ENCODE results near the gene MIPEP.

The MIPEP gene

DNA sequence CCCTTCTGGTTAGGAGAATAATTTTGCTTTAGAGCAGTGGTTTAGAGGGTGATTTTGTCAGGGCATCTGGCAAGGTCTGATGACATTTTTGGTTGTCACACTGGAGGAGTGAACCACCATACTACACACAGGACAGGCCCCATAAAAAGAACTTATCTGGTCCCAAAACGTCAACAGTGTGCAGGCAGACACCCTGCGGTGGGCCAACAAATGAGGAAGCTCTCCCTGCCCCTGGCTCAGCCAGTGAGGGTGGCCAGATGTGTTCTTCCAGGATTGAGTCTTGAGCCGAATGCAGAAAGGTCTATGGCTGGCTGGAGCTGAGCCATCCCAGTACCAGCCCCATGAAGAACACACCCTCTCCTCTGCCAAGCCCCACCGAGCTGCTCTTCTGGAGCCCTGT, 149.2 kb downstream of the MIPEP start:
- ATAC-seq (replicated peaks; ENCODE audit: extremely low read depth, poor library complexity, severe bottlenecking), result no peak
- Mint-ChIP-seq H3K27ac (ENCODE audit: low read depth) (no peak overlapping the region), H3K4me3 (no peak overlapping the region), H3K4me1 (peaks cover 9% of the 10 kb centered on the region), H3K36me3 (ENCODE audit: insufficient read depth) (no peaks in the 10 kb centered on the region), H3K9me3 (no peaks in the 10 kb centered on the region), H3K27me3 (no peaks in the 10 kb centered on the region)
- no peak for DNase-seq (ENCODE audit: low spot score in 2 of 2)

DNA sequence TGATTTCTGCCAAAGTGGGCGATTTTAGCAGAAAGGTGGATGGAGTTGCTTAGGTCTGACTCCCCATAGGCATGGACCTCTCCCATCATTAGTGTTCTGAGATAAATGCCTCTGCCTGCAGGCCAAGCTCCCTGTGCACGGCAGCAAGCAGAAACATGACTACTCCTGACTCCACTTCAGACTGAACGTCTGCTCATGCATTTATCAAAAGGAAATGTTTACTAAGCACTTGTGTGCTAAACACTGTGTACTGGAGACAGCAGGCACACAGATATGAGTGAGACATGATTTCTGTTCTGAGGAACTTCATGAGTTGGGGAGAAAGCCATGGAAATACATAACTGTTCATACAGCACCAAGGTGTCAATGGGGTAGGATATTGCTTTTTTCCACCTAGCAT, 149.6 kb downstream of the MIPEP start:
- Mint-ChIP-seq H3K9me3 (no peaks in the 10 kb centered on the region), H3K27me3 (no peaks in the 10 kb centered on the region), H3K4me1 (peaks cover 9% of the 10 kb centered on the region)

DNA sequence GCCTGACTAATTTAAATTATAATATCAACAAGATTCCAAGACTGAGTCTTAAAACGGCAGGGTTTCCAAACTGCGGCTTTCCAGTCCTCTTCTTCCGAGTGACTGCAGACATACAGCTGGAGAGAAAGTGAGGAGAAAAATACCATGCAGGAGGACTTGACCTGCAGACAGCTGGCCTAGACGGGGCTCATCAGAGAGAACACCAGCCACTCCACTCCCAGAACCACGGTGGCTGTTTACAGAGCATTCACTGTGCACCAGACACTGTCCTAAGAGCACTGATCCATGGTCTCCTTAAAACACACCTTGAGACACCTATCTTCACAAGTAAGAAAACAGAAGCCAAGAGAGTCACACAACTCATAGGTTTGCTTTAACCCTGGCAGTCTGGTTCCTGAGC, 152.7 kb downstream of the MIPEP start:
- no peak for ATAC-seq (replicated peaks; ENCODE audit: extremely low read depth, poor library complexity, severe bottlenecking)
- DNase-seq (ENCODE audit: low spot score in 2 of 2), result no peak
- H3K4me3 Mint-ChIP-seq, result no peak overlapping the region
- H3K36me3 Mint-ChIP-seq (ENCODE audit: insufficient read depth), result no peaks in the 10 kb centered on the region
- H3K4me1 Mint-ChIP-seq, result no peaks in the 10 kb centered on the region
- H3K27me3 Mint-ChIP-seq, result no peaks in the 10 kb centered on the region
- no peaks in the 10 kb centered on the region for H3K9me3 Mint-ChIP-seq
- H3K27ac Mint-ChIP-seq (ENCODE audit: low read depth), result no peak overlapping the region

More for the DNA sequence above, 149.6 kb downstream of the MIPEP start:
- no peak overlapping the region for H3K27ac Mint-ChIP-seq (ENCODE audit: low read depth)
- DNase-seq (ENCODE audit: low spot score in 2 of 2) (no peak), ATAC-seq (replicated peaks; ENCODE audit: extremely low read depth, poor library complexity, severe bottlenecking) (no peak)
- H3K36me3 Mint-ChIP-seq (ENCODE audit: insufficient read depth), result no peaks in the 10 kb centered on the region
- H3K4me3 Mint-ChIP-seq, result no peak overlapping the region

DNA sequence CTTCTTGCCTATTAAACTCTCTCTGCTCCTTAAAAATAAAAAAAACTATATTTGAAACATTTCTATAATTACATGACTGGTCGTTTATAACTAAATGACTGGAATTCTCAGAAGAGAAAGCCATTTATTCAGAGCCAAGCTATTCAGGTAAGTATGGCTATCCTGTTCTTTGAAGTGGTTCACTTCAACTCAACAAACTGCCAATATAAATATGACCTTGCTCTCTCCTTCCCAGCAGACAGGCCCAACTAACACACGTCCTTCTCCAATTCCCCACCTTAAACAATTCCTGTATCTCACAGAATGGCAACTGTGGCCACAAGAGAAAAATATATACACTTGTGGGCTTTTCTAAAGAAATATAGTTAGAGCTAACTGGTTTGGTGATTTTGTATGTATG, 153.9 kb downstream of the MIPEP start:
- Mint-ChIP-seq H3K27ac (ENCODE audit: low read depth) (no peak overlapping the region), H3K4me3 (no peak overlapping the region), H3K27me3 (no peaks in the 10 kb centered on the region), H3K9me3 (no peaks in the 10 kb centered on the region), H3K4me1 (no peaks in the 10 kb centered on the region), H3K36me3 (ENCODE audit: insufficient read depth) (peaks cover 2% of the 10 kb centered on the region)
- DNase-seq (ENCODE audit: low spot score in 2 of 2), result no peak
- ATAC-seq (replicated peaks; ENCODE audit: extremely low read depth, poor library complexity, severe bottlenecking), result no peak

DNA sequence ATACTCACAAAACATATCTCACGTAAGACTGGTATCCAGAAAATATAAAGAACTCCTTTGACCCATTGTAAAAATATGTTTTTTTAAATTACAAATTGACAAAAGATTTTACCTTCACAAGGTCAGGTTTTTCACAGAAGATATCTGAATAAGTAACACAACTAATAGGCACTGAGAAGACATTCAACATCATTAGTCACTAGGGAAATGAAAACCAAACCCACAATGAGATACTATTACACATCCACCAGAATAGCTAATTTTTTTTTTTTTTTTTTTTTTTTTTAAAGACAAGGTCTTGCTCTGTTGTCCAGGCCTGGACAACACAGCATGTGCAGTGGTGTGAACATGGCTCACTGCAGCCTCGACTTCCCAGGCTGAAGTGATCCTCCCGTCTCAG, 157.5 kb downstream of the MIPEP start:
- Mint-ChIP-seq H3K27ac (ENCODE audit: low read depth) (no peak overlapping the region), H3K4me3 (no peak overlapping the region), H3K9me3 (no peaks in the 10 kb centered on the region), H3K36me3 (ENCODE audit: insufficient read depth) (peaks cover 8% of the 10 kb centered on the region), H3K4me1 (no peaks in the 10 kb centered on the region), H3K27me3 (no peaks in the 10 kb centered on the region)
- DNase-seq (ENCODE audit: low spot score in 2 of 2) (no peak), ATAC-seq (replicated peaks; ENCODE audit: extremely low read depth, poor library complexity, severe bottlenecking) (no peak)

DNA sequence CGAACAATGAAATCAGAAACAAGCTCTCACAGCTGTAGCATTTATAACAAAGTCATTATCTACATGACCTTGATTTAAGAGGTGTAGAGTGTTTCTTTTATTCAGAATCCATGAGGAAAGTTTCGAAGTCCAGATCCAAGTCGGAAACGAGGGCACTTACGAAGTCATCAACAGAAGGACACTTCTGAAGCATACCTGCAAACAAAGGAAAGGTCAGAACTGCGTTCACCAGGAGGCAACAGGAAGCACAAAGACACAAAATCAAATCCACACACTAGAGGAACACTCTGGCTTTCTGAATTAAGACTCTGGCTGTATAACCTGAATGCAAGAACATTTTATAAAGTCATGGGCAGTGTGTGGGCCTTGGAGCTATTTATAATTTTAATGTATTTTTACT, 158.9 kb downstream of the MIPEP start:
- no peaks in the 10 kb centered on the region for H3K9me3 Mint-ChIP-seq
- H3K27me3 Mint-ChIP-seq, result no peaks in the 10 kb centered on the region
- DNase-seq (ENCODE audit: low spot score in 2 of 2) (no peak), ATAC-seq (replicated peaks; ENCODE audit: extremely low read depth, poor library complexity, severe bottlenecking) (no peak)
- peaks cover 8% of the 10 kb centered on the region for H3K36me3 Mint-ChIP-seq (ENCODE audit: insufficient read depth)
- H3K4me3 Mint-ChIP-seq, result no peak overlapping the region
- H3K27ac Mint-ChIP-seq (ENCODE audit: low read depth), result no peak overlapping the region
- no peaks in the 10 kb centered on the region for H3K4me1 Mint-ChIP-seq

DNA sequence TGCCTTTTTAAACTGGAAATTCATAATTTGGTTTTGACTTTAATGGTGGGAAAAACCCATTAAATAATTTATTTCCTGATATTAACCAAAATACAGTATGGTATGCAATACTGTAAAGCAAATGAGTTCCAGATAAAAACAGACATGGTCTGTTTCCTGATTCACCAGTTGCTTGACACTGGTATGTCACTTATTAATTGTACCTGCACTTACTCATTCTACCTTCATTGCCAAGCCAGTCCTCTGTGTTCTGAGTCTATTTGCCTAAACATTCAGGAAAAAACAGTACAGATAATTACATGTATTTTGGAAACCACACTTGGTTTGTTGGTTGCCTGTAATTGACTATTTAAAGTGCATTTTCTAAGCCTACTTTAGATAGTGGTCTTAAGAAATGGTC, 159.7 kb downstream of the MIPEP start:
- ATAC-seq (replicated peaks; ENCODE audit: extremely low read depth, poor library complexity, severe bottlenecking) (no peak), DNase-seq (ENCODE audit: low spot score in 2 of 2) (no peak)
- no peak overlapping the region for H3K4me3 Mint-ChIP-seq
- no peaks in the 10 kb centered on the region for H3K27me3 Mint-ChIP-seq
- no peaks in the 10 kb centered on the region for H3K9me3 Mint-ChIP-seq
- H3K27ac Mint-ChIP-seq (ENCODE audit: low read depth), result no peak overlapping the region
- H3K4me1 Mint-ChIP-seq, result no peaks in the 10 kb centered on the region
- peaks cover 8% of the 10 kb centered on the region for H3K36me3 Mint-ChIP-seq (ENCODE audit: insufficient read depth)

DNA sequence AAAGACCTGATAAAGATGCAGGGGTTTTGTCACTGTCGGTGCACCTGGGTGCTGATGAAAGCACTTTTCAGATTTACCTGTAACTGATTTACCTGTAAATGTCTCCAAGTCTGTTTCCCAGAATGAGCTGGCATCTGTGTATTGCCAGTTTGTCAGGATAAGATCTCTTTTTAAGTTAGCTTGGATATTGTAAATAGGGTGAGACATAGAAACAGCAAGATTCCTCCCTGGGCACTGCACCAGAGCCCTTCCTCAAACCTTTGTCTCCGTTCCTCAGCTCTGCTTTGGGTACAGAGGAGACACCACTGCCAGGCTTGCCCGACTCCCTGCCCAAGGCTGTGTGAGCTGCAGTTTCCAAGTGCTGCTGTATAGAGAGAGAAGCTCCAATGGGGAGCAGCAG, 160.4 kb downstream of the MIPEP start:
- ATAC-seq (replicated peaks; ENCODE audit: extremely low read depth, poor library complexity, severe bottlenecking), result no peak

DNA sequence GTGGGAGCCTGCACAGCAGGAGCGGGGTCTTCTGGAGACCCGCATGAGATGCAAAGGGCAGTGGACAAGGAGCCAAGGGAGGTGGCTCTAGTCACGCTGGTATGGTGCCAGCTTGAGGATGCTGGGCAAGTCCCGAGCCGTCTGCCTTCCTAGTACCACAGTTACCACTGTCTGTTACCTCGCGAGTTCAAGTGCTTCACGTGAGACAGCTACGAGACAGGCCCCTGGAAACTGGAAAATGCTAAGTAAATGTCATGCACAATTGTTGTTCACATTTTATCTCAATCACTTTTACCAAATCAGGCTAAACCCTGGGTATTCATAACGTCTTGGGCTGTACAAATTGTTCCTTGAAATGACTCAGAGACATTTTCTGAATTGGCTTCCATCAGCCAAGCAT, 163.3 kb downstream of the MIPEP start:
- Mint-ChIP-seq H3K4me1 (no peaks in the 10 kb centered on the region), H3K27me3 (no peaks in the 10 kb centered on the region), H3K4me3 (no peak overlapping the region), H3K27ac (ENCODE audit: low read depth) (no peak overlapping the region), H3K9me3 (no peaks in the 10 kb centered on the region), H3K36me3 (ENCODE audit: insufficient read depth) (peaks cover 6% of the 10 kb centered on the region)
- no peak for ATAC-seq (replicated peaks; ENCODE audit: extremely low read depth, poor library complexity, severe bottlenecking)
- DNase-seq (ENCODE audit: low spot score in 2 of 2), result no peak

More for the DNA sequence above, 160.4 kb downstream of the MIPEP start:
- Mint-ChIP-seq H3K27ac (ENCODE audit: low read depth) (no peak overlapping the region), H3K27me3 (no peaks in the 10 kb centered on the region), H3K4me3 (no peak overlapping the region), H3K36me3 (ENCODE audit: insufficient read depth) (peaks cover 8% of the 10 kb centered on the region), H3K4me1 (no peaks in the 10 kb centered on the region), H3K9me3 (no peaks in the 10 kb centered on the region)
- no peak for DNase-seq (ENCODE audit: low spot score in 2 of 2)

DNA sequence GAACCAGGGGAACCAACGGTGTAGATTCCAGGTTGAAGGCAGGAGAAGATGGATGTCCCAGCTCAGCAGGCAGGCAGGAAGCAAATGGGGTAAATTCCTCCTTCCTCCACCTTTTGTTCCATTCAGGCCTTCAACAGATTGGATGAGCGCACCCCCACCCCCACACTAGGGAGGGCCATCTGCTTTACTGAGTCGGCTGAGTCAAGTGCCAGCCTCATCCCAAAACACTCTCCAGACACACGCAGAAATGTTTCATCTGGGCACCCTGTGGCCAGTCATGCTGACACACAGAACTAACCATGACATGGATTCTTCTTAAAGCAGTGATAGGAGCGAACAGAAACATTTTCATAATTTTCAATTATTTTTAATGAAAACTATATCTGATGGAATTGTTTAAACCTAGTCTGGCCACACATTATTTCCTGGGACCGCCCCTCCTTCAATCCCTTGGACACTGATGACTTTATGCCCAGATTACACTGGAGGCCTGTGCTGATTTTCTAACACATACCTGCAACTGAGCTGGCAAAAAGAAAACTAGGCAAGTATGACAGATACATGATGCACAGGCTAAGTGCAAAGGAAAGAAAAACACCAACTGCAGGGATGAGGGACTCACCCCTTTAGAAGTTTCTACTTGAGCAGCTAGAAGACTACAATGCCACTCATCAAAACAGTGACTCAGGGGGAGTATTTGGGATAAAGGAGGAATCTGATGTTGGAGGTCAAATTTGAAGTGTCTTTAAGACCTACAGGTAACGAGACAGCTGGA, 164.8 kb downstream of the MIPEP start:
- Mint-ChIP-seq H3K4me3 (no peak overlapping the region), H3K36me3 (ENCODE audit: insufficient read depth) (peaks cover 6% of the 10 kb centered on the region), H3K27me3 (no peaks in the 10 kb centered on the region), H3K27ac (ENCODE audit: low read depth) (no peak overlapping the region), H3K9me3 (no peaks in the 10 kb centered on the region), H3K4me1 (no peaks in the 10 kb centered on the region)
- DNase-seq (ENCODE audit: low spot score in 2 of 2) (no peak), ATAC-seq (replicated peaks; ENCODE audit: extremely low read depth, poor library complexity, severe bottlenecking) (no peak)

DNA sequence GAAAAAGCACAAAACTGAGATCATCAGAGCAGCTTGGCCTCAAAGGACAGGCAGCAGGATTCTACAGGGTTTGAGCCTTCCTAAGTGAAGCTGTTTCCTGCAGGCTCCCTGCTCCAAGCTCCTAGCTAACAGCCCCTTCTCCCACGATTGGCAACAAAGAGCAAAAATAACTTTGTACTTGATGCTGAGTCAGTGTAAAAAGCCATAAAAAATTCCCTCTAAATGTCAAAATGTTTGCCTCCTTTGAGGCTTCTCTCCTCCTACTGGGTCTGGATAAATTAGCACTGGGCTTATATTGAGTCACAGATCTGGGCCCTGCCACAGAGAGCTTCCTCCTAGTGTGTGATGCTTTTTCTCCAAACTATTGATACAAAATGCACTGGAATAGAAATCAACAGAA, 165.7 kb downstream of the MIPEP start:
- Mint-ChIP-seq H3K27ac (ENCODE audit: low read depth) (no peak overlapping the region), H3K4me3 (no peak overlapping the region), H3K27me3 (no peaks in the 10 kb centered on the region), H3K36me3 (ENCODE audit: insufficient read depth) (peaks cover 3% of the 10 kb centered on the region), H3K4me1 (no peaks in the 10 kb centered on the region), H3K9me3 (no peaks in the 10 kb centered on the region)
- ATAC-seq (replicated peaks; ENCODE audit: extremely low read depth, poor library complexity, severe bottlenecking) (no peak), DNase-seq (ENCODE audit: low spot score in 2 of 2) (no peak)

DNA sequence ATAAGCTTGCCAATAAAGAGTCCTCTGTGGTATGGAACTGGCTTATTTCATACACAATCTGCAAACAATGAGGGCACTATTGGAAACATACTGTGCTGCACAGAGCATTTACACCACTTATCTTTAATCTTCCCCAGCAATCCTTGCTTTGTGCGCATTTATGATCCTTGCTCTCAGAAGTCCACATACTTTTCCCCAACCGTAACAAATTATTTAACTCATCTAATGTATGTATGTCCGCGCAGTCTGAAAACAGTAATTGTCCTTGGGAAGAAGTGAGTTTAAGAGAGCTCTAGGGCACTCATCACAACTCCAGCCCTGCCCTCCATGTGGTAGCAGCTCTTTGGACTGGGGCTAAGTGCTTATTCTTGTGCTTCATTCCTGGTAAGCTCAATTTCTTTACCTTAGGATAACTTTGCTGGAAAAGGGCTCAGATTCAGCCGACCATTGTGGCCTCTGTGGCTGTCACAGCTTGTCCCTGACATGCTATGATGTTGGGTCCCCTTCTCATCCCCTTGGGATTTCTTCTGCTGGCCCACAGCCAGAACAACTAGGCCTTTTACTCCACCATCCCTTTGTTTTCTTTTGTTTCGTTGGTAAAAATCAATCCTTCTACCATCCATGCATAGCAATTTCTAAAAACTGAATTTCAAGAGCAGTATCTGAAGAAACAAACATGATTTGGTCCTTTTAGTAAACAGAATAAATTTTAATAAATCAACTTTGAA, 166.3 kb downstream of the MIPEP start:
- ATAC-seq (replicated peaks; ENCODE audit: extremely low read depth, poor library complexity, severe bottlenecking), result no peak
- H3K27me3 Mint-ChIP-seq, result no peaks in the 10 kb centered on the region
- no peaks in the 10 kb centered on the region for H3K9me3 Mint-ChIP-seq

DNA sequence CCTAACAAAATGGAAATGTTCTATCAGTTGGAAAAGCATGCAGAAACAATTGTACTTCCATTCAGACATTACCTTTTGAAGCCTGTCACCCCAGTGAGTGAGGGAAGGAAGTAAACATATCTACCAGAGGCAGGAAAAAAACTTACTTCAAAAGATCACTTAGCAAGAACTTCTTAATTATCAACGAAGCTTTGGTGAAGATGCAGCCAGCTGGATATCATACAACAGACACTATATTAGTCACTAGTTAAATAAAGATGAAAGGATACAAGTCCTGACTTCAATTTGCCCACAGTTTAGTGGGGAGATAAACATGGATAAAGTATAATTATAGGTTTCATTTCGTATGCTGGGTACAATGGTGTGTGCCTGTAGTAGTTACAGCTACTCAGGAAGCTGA, 170.2 kb downstream of the MIPEP start:
- no peaks in the 10 kb centered on the region for H3K9me3 Mint-ChIP-seq
- no peaks in the 10 kb centered on the region for H3K36me3 Mint-ChIP-seq (ENCODE audit: insufficient read depth)
- no peak overlapping the region for H3K4me3 Mint-ChIP-seq
- ATAC-seq (replicated peaks; ENCODE audit: extremely low read depth, poor library complexity, severe bottlenecking) (no peak), DNase-seq (ENCODE audit: low spot score in 2 of 2) (no peak)
- H3K27ac Mint-ChIP-seq (ENCODE audit: low read depth), result no peak overlapping the region
- no peaks in the 10 kb centered on the region for H3K4me1 Mint-ChIP-seq
- peaks cover 13% of the 10 kb centered on the region for H3K27me3 Mint-ChIP-seq

More for the DNA sequence above, 166.3 kb downstream of the MIPEP start:
- DNase-seq (ENCODE audit: low spot score in 2 of 2), result no peak
- H3K36me3 Mint-ChIP-seq (ENCODE audit: insufficient read depth), result peaks cover under 1% of the 10 kb centered on the region
- no peaks in the 10 kb centered on the region for H3K4me1 Mint-ChIP-seq
- H3K4me3 Mint-ChIP-seq, result no peak overlapping the region
- H3K27ac Mint-ChIP-seq (ENCODE audit: low read depth), result no peak overlapping the region

Data from central memory CD8-positive, alpha-beta T cell (primary cell).